ENCODE measurements around the gene NADSYN1. TPM values are rescaled to one million over a fixed set of nuclear protein-coding genes. Genes with fewer than 3 reads are reported as not detected.
"Not testable (repeated sequence)": the region's sequence is repeated elsewhere in the genome, so short reads cannot be mapped to it uniquely, and the experiment has no call there.

NADSYN1 gene
- total RNA-seq, 3 donors from 2014 or later: 112 to 210 (median 141) TPM

DNA sequence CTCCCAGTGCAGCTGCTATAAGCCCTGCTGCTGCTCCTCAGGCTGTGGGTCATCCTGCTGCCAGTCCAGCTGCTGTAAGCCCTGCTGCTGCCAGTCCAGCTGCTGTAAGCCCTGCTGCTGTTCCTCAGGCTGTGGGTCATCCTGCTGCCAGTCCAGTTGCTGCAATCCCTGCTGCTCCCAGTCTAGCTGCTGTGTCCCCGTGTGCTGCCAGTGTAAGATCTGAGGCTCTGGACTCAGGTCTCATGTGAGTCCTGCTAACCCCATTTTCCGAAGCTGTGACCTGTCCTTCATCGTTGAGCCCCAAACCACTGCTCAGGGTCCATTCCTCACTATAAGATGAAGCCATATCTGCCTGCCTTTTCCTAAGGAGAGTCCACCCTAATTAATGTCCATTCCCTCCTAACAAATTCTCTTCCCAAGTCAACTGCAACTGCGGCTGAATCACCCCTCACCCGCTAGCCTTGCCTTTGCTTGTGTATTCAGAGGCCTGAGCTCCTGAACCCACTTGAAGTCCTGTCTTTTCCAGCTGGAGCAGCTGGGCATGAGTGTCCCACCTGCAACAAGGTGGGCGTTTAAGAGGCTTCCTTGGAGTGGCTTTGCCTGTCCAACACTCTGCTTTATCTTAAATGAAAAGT, 74.7 kb downstream of the NADSYN1 start:
- Histone ChIP-seq H3K36me3 (ENCODE audit: low read depth) (no peaks in the 10 kb centered on the region), H3K4me1 (ENCODE audit: low read depth) (no peaks in the 10 kb centered on the region), H3K4me3 (no peak overlapping the region), H3K9me3 (no peaks in the 10 kb centered on the region)
- intact Hi-C loops (cut with DNase I, micrococcal nuclease): no loop called here
- ATAC-seq: no peak
- no peak for TF ChIP-seq CTCF (IDR thresholded peaks at IDR 0.05)
- no peak for DNase-seq

- no peak for TF ChIP-seq CTCF (IDR thresholded peaks at IDR 0.05)
- Histone ChIP-seq H3K4me3 (no peak overlapping the region), H3K9me3 (no peaks in the 10 kb centered on the region), H3K4me1 (ENCODE audit: low read depth) (peaks cover 4% of the 10 kb centered on the region), H3K36me3 (ENCODE audit: low read depth) (no peaks in the 10 kb centered on the region)
- ATAC-seq (no peak), DNase-seq (no peak)
- intact Hi-C loops (cut with DNase I, micrococcal nuclease): no loop called here
Observed at GRCh38 chr11:71530602-71531001, 77.6 kb downstream of the NADSYN1 start.

GRCh38 chr11:71532036-71532610, 79.1 kb downstream of the NADSYN1 start:
- ATAC-seq (no peak), DNase-seq (no peak)
- Histone ChIP-seq H3K9me3 (no peaks in the 10 kb centered on the region), H3K4me3 (no peak overlapping the region), H3K36me3 (ENCODE audit: low read depth) (no peaks in the 10 kb centered on the region), H3K4me1 (ENCODE audit: low read depth) (peaks cover 4% of the 10 kb centered on the region)
- intact Hi-C loops (cut with DNase I, micrococcal nuclease): no loop called here
- TF ChIP-seq CTCF (IDR thresholded peaks at IDR 0.05): no peak

GRCh38 chr11:71534711-71535608, 82.0 kb downstream of the NADSYN1 start:
- intact Hi-C loops (cut with DNase I, micrococcal nuclease); H3K4me3 ChIP-seq; H3K36me3 ChIP-seq (ENCODE audit: low read depth); H3K9me3 ChIP-seq; ATAC-seq; H3K4me1 ChIP-seq (ENCODE audit: low read depth): not testable (repeated sequence)
- peak in 1 of 3 donors; percentile 9 for DNase-seq

- intact Hi-C loops (cut with DNase I, micrococcal nuclease): no loop called here
- ATAC-seq (no peak), DNase-seq (no peak)
Observed at GRCh38 chr11:71535825-71536224, 82.8 kb downstream of the NADSYN1 start.

More at GRCh38 chr11:71535825-71536224, 82.8 kb downstream of the NADSYN1 start:
- Histone ChIP-seq H3K9me3 (no peaks in the 10 kb centered on the region), H3K4me3 (no peak overlapping the region), H3K4me1 (ENCODE audit: low read depth) (peaks cover 4% of the 10 kb centered on the region), H3K36me3 (ENCODE audit: low read depth) (no peaks in the 10 kb centered on the region)
- no peak for TF ChIP-seq CTCF (IDR thresholded peaks at IDR 0.05)
